Gastrocnemius medialis (tissue), 4 donors: ENCODE data around the gene PPY. TPM values are rescaled to one million over a fixed set of nuclear protein-coding genes. Genes with fewer than 3 reads are reported as not detected.
"Not testable (repeated sequence)": the region's sequence is repeated elsewhere in the genome, so short reads cannot be mapped to it uniquely, and the experiment has no call there.

Experiments used
- ATAC-seq, 2 donors: fragments of 150-250 bp; one replicate each; pipeline ENCODE4 v1.9.1; 2016
- DNase-seq, 2 donors: peaks; one replicate each; pipeline ENCODE4 v3.0.0-alpha.2; 2019
- H3K27ac ChIP-seq, 4 donors: fragments of 200-600 bp; sonication (generic); 1 replicate in 1 of 4; 2 replicates in 3 of 4; pipeline ENCODE4 v1.5.1; 2016 to 2018; ENCODE audit warnings: mild to moderate bottlenecking in 2 of 4, moderate library complexity in 1 of 4
- H3K27me3 ChIP-seq, 3 donors: fragments of 200-600 bp; sonication (generic) in 2 of 3; 1 replicate in 1 of 3; 2 replicates in 2 of 3; pipeline versions ENCODE4 v1.5.1 to v1.6.0; 2016 to 2019; ENCODE audit warnings: mild to moderate bottlenecking in 1 of 3, moderate library complexity in 1 of 3
- H3K36me3 ChIP-seq, 2 donors: fragments of 200-600 bp; sonication (generic) in 1 of 2; one replicate each; pipeline ENCODE4 v1.5.1; 2017 to 2018
- H3K4me1 ChIP-seq, 2 donors: fragments of 200-600 bp; sonication (generic) in 1 of 2; one replicate each; pipeline ENCODE4 v1.5.1; 2016 to 2017; ENCODE audit warnings: mild to moderate bottlenecking in 2 of 2
- H3K4me3 ChIP-seq, 4 donors: fragments of 200-600 bp; sonication (generic) in 3 of 4; 1 replicate in 1 of 4; 2 replicates in 3 of 4; pipeline ENCODE4 v1.5.1; 2016 to 2019; ENCODE audit warnings: mild to moderate bottlenecking in 2 of 4
- H3K9me3 ChIP-seq, 3 donors: fragments of 200-600 bp; sonication (generic) in 2 of 3; 1 replicate in 1 of 3; 2 replicates in 2 of 3; pipeline ENCODE4 v1.5.1; 2016 to 2019
- POLR2A ChIP-seq, 2 donors: fragments of 450-650 bp; IDR thresholded peaks; one replicate each; pipeline ENCODE4 v1.6.1; 2017; ENCODE audit warnings: antibody characterized with exemption in 2 of 2, mild to moderate bottlenecking in 2 of 2, moderate library complexity in 2 of 2
- in situ Hi-C, 4 donors: fragments of 200-750 bp; cut with MboI; loops; one replicate each; pipeline versions ENCODE4 v1.15.0 to v1.8.0; 2017; ENCODE audit warnings: low sequenced_read_pairs in 4 of 4
- intact Hi-C: fragments of 100-400 bp; cut with DNase I; formaldehyde crosslinking; loops from one replicate; pipeline ENCODE4 v1.15.1; 2023; ENCODE audit warnings: low total_unique reads
- total RNA-seq, 4 donors: library from RNA; depleted of rRNA; stranded (reverse); fragments of >200 nt; gene quantifications; one replicate each; pipeline versions ENCODE4 v1.1.0 to v1.2.3, GENCODE V29; 2016
- TF ChIP-seq, protein P1 (sequence below), 5 experiments: fragments of 450-650 bp in 3 of 5; fragments of 200-600 bp in 2 of 5; sonication (generic) in 2 of 5; IDR thresholded peaks in 4 of 5; conservative IDR thresholded peaks in 1 of 5; 1 replicate in 4 of 5; 2 replicates in 1 of 5; pipeline ENCODE4 v1.5.1; 2016 to 2019; ENCODE audit warnings: antibody characterized with exemption in 5 of 5, mild to moderate bottlenecking in 3 of 5, moderate library complexity in 3 of 5

PPY gene
- total RNA-seq, 4 donors from 2014 or later = not detected

- peaks cover 0 to 3% (median 0%) of the 10 kb centered on the region in 3 donors for H3K27me3 ChIP-seq
- no peaks in the 10 kb centered on the region for H3K4me1 ChIP-seq
- TF ChIP-seq, protein P1, sequence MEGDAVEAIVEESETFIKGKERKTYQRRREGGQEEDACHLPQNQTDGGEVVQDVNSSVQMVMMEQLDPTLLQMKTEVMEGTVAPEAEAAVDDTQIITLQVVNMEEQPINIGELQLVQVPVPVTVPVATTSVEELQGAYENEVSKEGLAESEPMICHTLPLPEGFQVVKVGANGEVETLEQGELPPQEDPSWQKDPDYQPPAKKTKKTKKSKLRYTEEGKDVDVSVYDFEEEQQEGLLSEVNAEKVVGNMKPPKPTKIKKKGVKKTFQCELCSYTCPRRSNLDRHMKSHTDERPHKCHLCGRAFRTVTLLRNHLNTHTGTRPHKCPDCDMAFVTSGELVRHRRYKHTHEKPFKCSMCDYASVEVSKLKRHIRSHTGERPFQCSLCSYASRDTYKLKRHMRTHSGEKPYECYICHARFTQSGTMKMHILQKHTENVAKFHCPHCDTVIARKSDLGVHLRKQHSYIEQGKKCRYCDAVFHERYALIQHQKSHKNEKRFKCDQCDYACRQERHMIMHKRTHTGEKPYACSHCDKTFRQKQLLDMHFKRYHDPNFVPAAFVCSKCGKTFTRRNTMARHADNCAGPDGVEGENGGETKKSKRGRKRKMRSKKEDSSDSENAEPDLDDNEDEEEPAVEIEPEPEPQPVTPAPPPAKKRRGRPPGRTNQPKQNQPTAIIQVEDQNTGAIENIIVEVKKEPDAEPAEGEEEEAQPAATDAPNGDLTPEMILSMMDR (IDR thresholded peaks at IDR 0.05 in 4 of 5, conservative IDR thresholded peaks at IDR 0.05 in 1 of 5) = no peak
- no peak for TF ChIP-seq POLR2A (IDR thresholded peaks at IDR 0.05)
- no peaks in the 10 kb centered on the region for H3K9me3 ChIP-seq
- intact Hi-C loops = no loop called here
- DNase-seq (no peak), ATAC-seq (no peak)
- H3K36me3 ChIP-seq = no peaks in the 10 kb centered on the region
- in situ Hi-C loops = no loop called here
- H3K27ac ChIP-seq = no peak overlapping the region
- no peak overlapping the region for H3K4me3 ChIP-seq
These were observed 25.1 kb upstream of the PPY start for GRCh38 chr17:43967251-43967875.

DNA sequence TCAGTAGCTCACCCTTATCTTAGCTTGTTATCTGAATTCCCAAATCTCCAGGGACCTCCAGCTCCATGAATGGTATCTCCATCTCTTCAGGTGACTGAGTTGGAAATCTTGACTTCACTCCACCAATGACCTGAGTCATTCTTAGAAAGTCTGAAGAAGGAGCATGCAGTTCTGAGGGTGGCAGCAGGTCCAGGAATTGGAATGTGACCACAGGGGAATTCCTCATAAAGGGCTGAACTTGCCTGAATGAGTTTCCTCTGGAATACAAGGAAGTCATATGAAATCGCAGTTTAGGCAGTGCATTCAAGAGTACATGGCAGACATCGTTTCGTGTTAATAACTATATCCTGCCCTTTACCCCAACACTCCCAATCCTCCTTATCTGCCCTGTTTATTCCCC is 24.0 kb upstream of the PPY start:
- Histone ChIP-seq H3K36me3 (no peaks in the 10 kb centered on the region), H3K4me1 (no peaks in the 10 kb centered on the region), H3K27ac (no peak overlapping the region), H3K27me3 (peaks cover 0 to 3% (median 0%) of the 10 kb centered on the region in 3 donors), H3K9me3 (no peaks in the 10 kb centered on the region), H3K4me3 (no peak overlapping the region)
- DNase-seq (no peak), ATAC-seq (no peak)
- TF ChIP-seq, protein P1 (IDR thresholded peaks at IDR 0.05 in 4 of 5, conservative IDR thresholded peaks at IDR 0.05 in 1 of 5) = no peak
- no peak for TF ChIP-seq POLR2A (IDR thresholded peaks at IDR 0.05)
- in situ Hi-C loops (no loop called here), intact Hi-C loops (no loop called here)

GRCh38 chr17:43962479-43962878 is 20.2 kb upstream of the PPY start:
- intact Hi-C loops = no loop called here
- ATAC-seq (no peak), DNase-seq (no peak)

GRCh38 chr17:43961954-43962353 is 19.7 kb upstream of the PPY start:
- H3K27ac ChIP-seq = no peak overlapping the region
- H3K4me3 ChIP-seq = no peak overlapping the region
- ATAC-seq = no peak
- H3K9me3 ChIP-seq = no peaks in the 10 kb centered on the region
- TF ChIP-seq, protein P1 (IDR thresholded peaks at IDR 0.05 in 4 of 5, conservative IDR thresholded peaks at IDR 0.05 in 1 of 5) = no peak
- TF ChIP-seq POLR2A (IDR thresholded peaks at IDR 0.05) = no peak
- in situ Hi-C loops = no loop called here
- no peaks in the 10 kb centered on the region for H3K4me1 ChIP-seq
- peaks cover 0 to 3% (median 0%) of the 10 kb centered on the region in 3 donors for H3K27me3 ChIP-seq
- H3K36me3 ChIP-seq = no peaks in the 10 kb centered on the region
- DNase-seq = no peak
- intact Hi-C loops = no loop called here

More at GRCh38 chr17:43962479-43962878, 20.2 kb upstream of the PPY start:
- H3K4me1 ChIP-seq = no peaks in the 10 kb centered on the region
- in situ Hi-C loops = no loop called here
- no peaks in the 10 kb centered on the region for H3K9me3 ChIP-seq
- H3K27me3 ChIP-seq = peaks cover 0 to 3% (median 0%) of the 10 kb centered on the region in 3 donors
- TF ChIP-seq POLR2A (IDR thresholded peaks at IDR 0.05) = no peak
- TF ChIP-seq, protein P1 (IDR thresholded peaks at IDR 0.05 in 4 of 5, conservative IDR thresholded peaks at IDR 0.05 in 1 of 5) = no peak
- no peak overlapping the region for H3K4me3 ChIP-seq
- H3K27ac ChIP-seq = no peak overlapping the region
- H3K36me3 ChIP-seq = no peaks in the 10 kb centered on the region

- ATAC-seq, H3K9me3 ChIP-seq, H3K27ac ChIP-seq, H3K27me3 ChIP-seq, H3K4me1 ChIP-seq, intact Hi-C loops, H3K36me3 ChIP-seq, H3K4me3 ChIP-seq, in situ Hi-C loops, DNase-seq: not testable (repeated sequence)
These were observed 19.0 kb upstream of the PPY start for GRCh38 chr17:43961292-43961691.
